Gastroesophageal sphincter (tissue), 4 donors: Measurements from ENCODE around the gene STK16. TPM values are rescaled to one million over a fixed set of nuclear protein-coding genes. Genes with fewer than 3 reads are reported as not detected.
A peak's percentile ranks its signal among the peaks of the same experiment; 100 is the strongest.

Source experiments
- ATAC-seq: fragments of 150-250 bp; one replicate; pipeline ENCODE4 v1.9.1; 2016; ENCODE audit warnings: mild to moderate bottlenecking, moderate library complexity
- H3K27ac ChIP-seq, 4 donors: fragments of 200-600 bp; sonication (generic) in 3 of 4; 1 replicate in 3 of 4; 2 replicates in 1 of 4; pipeline ENCODE4 v1.5.1; 2016 to 2019
- H3K27me3 ChIP-seq: fragments of 200-600 bp; sonication (generic); one replicate; pipeline ENCODE4 v1.5.1; 2019
- H3K36me3 ChIP-seq, 2 donors: fragments of 200-600 bp; sonication (generic); one replicate each; pipeline ENCODE4 v1.5.1; 2019; ENCODE audit warnings: control low read depth in 1 of 2
- H3K4me1 ChIP-seq, 3 donors: fragments of 200-600 bp; sonication (generic); 1 replicate in 2 of 3; 2 replicates in 1 of 3; pipeline ENCODE4 v1.5.1; 2016 to 2019; ENCODE audit warnings: control low read depth in 2 of 3
- H3K4me3 ChIP-seq, 2 donors: fragments of 200-600 bp; sonication (generic); one replicate each; pipeline ENCODE4 v1.5.1; 2019; ENCODE audit warnings: mild to moderate bottlenecking in 1 of 2, moderate library complexity in 1 of 2
- H3K9me3 ChIP-seq, 3 donors: fragments of 200-600 bp; sonication (generic); one replicate each; pipeline ENCODE4 v1.5.1; 2017 to 2019; ENCODE audit warnings: control low read depth in 2 of 3
- EP300 ChIP-seq: sonication (generic); formaldehyde crosslinking; IDR thresholded peaks from one replicate; pipeline ENCODE4 v1.6.1; 2017; ENCODE audit warnings: antibody characterized with exemption, mild to moderate bottlenecking
- POLR2A ChIP-seq, 2 donors: fragments of 450-650 bp; IDR thresholded peaks; one replicate each; pipeline ENCODE4 v1.6.1; 2017; ENCODE audit warnings: antibody characterized with exemption in 2 of 2, mild to moderate bottlenecking in 2 of 2, moderate library complexity in 1 of 2
- POLR2AphosphoS5 ChIP-seq: sonication (generic); formaldehyde crosslinking; IDR thresholded peaks from one replicate; pipeline ENCODE4 v1.6.1; 2017; ENCODE audit warnings: antibody characterized with exemption
- WGBS, 2 donors: methylation state at CpG; one replicate each; pipeline ENCODE4 v1.1.5; 2018; ENCODE audit warnings: low coverage in 1 of 2; 5-methylcytosine and 5-hydroxymethylcytosine counted together
- total RNA-seq, 4 donors: library from RNA; depleted of rRNA; stranded (reverse); fragments of >200 nt; gene quantifications; one replicate each; pipeline ENCODE4 v1.1.0, GENCODE V29; 2016
- TF ChIP-seq, protein P1 (sequence below), 4 experiments: fragments of 200-600 bp in 2 of 4; fragments of 450-650 bp in 2 of 4; sonication (generic) in 1 of 4; IDR thresholded peaks; one replicate each; pipeline ENCODE4 v1.5.1; 2017 to 2019; ENCODE audit warnings: antibody characterized with exemption in 4 of 4, mild to moderate bottlenecking in 2 of 4, moderate library complexity in 2 of 4

The STK16 gene
- total RNA-seq, 4 donors from 2014 or later: 10.2 to 14.0 (median 11.6) TPM

DNA sequence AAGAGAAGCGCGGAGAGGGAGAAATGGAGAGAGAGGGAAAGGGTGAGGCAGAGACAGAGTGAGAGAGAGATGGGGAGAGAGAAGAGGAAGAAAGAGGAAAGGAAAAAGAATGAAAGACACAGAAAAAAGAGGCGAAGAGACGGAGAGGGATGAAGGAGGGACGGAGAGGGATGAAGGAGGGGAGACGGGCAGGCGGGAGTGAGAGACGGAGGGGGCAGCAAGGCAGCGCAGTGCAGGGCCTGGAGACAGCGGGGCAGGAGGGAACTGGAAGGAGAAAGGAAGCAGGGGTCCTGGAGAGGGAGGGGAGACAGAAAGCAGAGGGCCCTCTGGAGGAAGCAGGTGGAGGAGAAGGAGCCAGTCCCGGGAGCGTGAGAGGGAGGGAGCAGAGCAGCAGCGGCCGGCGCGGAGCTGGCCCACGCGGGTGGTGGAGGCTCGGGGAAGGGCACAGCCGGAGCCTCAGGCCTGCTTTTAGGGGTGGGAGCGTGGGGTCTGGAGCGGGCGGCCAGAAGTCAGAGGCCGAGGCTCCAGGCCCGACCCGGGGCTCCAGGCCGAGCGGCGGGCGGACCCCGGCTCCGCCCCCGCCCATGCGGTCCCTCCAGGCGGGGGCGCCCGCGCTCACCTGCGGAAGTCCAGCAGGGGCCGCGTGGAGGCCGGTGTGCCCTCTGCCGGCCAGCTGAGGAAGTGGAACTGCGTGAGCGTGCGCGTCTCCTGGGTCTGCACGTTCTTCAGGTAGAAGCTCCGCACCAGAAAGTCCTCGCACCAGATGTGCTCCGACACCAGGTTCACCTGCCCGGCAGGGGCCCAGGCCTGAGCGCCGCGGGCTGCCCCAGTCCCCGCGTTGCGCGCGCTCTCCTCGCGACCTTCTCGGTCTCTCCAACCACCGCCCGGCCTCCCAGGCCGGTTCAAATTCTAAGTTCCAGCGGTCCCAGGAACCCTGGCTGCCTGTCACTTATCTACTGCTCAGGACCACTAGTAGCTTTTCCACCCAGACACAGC is 49.4 kb downstream of the STK16 start:
- Histone ChIP-seq H3K27ac (peak overlapping the region; percentile 8 to 95 (median 92)), H3K4me3 (peak overlapping the region; percentile 38 to 65), H3K36me3 (no peaks in the 10 kb centered on the region), H3K27me3 (peaks cover 2% of the 10 kb centered on the region), H3K9me3 (no peaks in the 10 kb centered on the region), H3K4me1 (peaks cover 0 to 30% (median 4%) of the 10 kb centered on the region in 3 donors)
- TF ChIP-seq POLR2AphosphoS5 (peak; percentile 68), EP300 (no peak), POLR2A (IDR thresholded peaks at IDR 0.05) (peak; percentile 62 to 73)
- TF ChIP-seq, protein P1, sequence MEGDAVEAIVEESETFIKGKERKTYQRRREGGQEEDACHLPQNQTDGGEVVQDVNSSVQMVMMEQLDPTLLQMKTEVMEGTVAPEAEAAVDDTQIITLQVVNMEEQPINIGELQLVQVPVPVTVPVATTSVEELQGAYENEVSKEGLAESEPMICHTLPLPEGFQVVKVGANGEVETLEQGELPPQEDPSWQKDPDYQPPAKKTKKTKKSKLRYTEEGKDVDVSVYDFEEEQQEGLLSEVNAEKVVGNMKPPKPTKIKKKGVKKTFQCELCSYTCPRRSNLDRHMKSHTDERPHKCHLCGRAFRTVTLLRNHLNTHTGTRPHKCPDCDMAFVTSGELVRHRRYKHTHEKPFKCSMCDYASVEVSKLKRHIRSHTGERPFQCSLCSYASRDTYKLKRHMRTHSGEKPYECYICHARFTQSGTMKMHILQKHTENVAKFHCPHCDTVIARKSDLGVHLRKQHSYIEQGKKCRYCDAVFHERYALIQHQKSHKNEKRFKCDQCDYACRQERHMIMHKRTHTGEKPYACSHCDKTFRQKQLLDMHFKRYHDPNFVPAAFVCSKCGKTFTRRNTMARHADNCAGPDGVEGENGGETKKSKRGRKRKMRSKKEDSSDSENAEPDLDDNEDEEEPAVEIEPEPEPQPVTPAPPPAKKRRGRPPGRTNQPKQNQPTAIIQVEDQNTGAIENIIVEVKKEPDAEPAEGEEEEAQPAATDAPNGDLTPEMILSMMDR (IDR thresholded peaks at IDR 0.05): peak in 3 of 4 experiments; percentile 99 to 100 (median 100)
- WGBS, 2 donors: 5 to 15% methylated on average over 16 to 34 of the region's 67 CpGs
- ATAC-seq: peak; percentile 90

GRCh38 chr2:219296142-219296541 is 50.9 kb downstream of the STK16 start:
- no peaks in the 10 kb centered on the region for H3K9me3 ChIP-seq
- H3K36me3 ChIP-seq: no peaks in the 10 kb centered on the region
- TF ChIP-seq POLR2AphosphoS5: no peak
- TF ChIP-seq, protein P1 (IDR thresholded peaks at IDR 0.05): no peak
- TF ChIP-seq EP300: no peak
- TF ChIP-seq POLR2A (IDR thresholded peaks at IDR 0.05): no peak
- no peak overlapping the region for H3K27ac ChIP-seq
- H3K27me3 ChIP-seq: peaks cover 17% of the 10 kb centered on the region
- ATAC-seq: no peak
- 68 to 81% methylated on average over 3 to 8 of the region's 14 CpGs for WGBS, 2 donors
- no peak overlapping the region for H3K4me3 ChIP-seq
- H3K4me1 ChIP-seq: peaks cover 0 to 23% (median 4%) of the 10 kb centered on the region in 3 donors

DNA sequence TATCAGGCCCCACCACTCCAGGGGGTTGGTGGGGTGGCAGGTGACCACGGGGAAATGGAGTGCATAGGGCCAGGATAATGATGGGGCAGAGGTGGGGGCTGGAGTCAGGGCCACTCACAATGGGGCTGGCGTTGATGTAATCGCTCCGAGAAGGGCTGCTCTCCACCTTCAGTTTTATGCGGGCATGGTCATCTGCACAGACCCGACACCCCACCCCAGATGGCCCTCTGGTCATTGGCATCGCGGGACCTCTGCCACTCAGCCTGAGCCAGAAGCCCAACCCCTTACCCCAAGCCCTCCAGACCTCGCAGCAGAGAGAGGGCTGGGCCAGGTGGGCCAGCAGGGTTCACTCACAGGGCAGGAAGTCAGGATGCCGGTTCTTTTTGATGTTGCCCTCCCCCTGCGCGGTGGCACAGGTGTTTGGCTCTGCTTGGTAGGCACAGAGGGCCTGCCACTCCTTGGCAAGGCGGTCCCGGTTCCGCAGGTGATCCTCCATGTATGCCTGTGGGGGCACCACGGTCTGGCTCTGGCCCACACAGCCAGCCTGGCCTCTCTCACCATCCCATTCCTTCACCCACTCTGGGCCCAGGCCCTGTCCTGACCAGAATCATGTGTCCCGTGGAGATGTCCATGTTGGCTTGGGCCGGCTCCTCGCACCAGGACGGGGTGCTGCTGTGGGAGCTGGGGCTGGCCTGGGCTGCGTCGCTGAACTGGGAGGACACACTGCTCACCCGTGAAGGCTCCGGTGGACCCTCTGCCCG is 51.5 kb downstream of the STK16 start:
- 90% methylated on average over 2 of the region's 25 CpGs; no CpG with 5 or more reads in 1 of the 2 donors for WGBS, 2 donors
- peaks cover 24% of the 10 kb centered on the region for H3K27me3 ChIP-seq

GRCh38 chr2:219297766-219298456 is 52.6 kb downstream of the STK16 start:
- Histone ChIP-seq H3K4me3 (no peak overlapping the region), H3K27ac (no peak overlapping the region), H3K4me1 (peaks cover 0 to 23% (median 4%) of the 10 kb centered on the region in 3 donors), H3K36me3 (no peaks in the 10 kb centered on the region), H3K9me3 (no peaks in the 10 kb centered on the region), H3K27me3 (peaks cover 35% of the 10 kb centered on the region)
- WGBS, 2 donors: 59% methylated on average over 6 of the region's 14 CpGs; no CpG with 5 or more reads in 1 of the 2 donors
- no peak for ATAC-seq
- TF ChIP-seq EP300 (no peak), POLR2A (IDR thresholded peaks at IDR 0.05) (no peak), POLR2AphosphoS5 (no peak)
- TF ChIP-seq, protein P1 (IDR thresholded peaks at IDR 0.05): no peak

More for the DNA sequence above, 51.5 kb downstream of the STK16 start:
- Histone ChIP-seq H3K36me3 (no peaks in the 10 kb centered on the region), H3K9me3 (no peaks in the 10 kb centered on the region), H3K4me3 (no peak overlapping the region), H3K27ac (no peak overlapping the region), H3K4me1 (peaks cover 0 to 23% (median 4%) of the 10 kb centered on the region in 3 donors)
- ATAC-seq: no peak
- TF ChIP-seq POLR2AphosphoS5 (no peak), POLR2A (IDR thresholded peaks at IDR 0.05) (no peak), EP300 (no peak)
- TF ChIP-seq, protein P1 (IDR thresholded peaks at IDR 0.05): no peak
